ENCODE measurements around the gene CHD1. TPM values are rescaled to one million over a fixed set of nuclear protein-coding genes. Genes with fewer than 3 reads are reported as not detected.

Gene CHD1
- total RNA-seq, 1 donor from 2014 or later, result 39.0 TPM

- H3K27ac ChIP-seq (ENCODE audit: low read depth, low read length), result no peak overlapping the region
- no peaks in the 10 kb centered on the region for H3K36me3 Mint-ChIP-seq (ENCODE audit: low read depth, unreplicated experiment)
- peaks cover 25% of the 10 kb centered on the region for H3K4me1 Mint-ChIP-seq (ENCODE audit: low read depth, unreplicated experiment)
- H3K27me3 ChIP-seq (ENCODE audit: insufficient read depth, low read length), result no peaks in the 10 kb centered on the region
- H3K36me3 ChIP-seq (ENCODE audit: insufficient read depth, low read length), result no peaks in the 10 kb centered on the region
- H3K4me3 Mint-ChIP-seq (ENCODE audit: unreplicated experiment), result peak overlapping the region; percentile 3
- no peak overlapping the region for H3K4me3 ChIP-seq (ENCODE audit: insufficient read depth, low read depth, low read length)
- no peak overlapping the region for H2AFZ ChIP-seq (ENCODE audit: low read depth, low read length)
- peak overlapping the region; percentile 91 for H3K4me2 ChIP-seq (ENCODE audit: low read length)
- H3K27ac Mint-ChIP-seq (ENCODE audit: unreplicated experiment), result no peak overlapping the region
- H3K4me1 ChIP-seq (ENCODE audit: insufficient read depth, low read length), result peaks cover 9% of the 10 kb centered on the region
- H3K9ac ChIP-seq (ENCODE audit: low read length), result no peak overlapping the region
- peaks cover 50% of the 10 kb centered on the region for H3K79me2 ChIP-seq (ENCODE audit: insufficient read depth, low read length)
- no peaks in the 10 kb centered on the region for H3K27me3 Mint-ChIP-seq (ENCODE audit: low read depth, unreplicated experiment)
- no peaks in the 10 kb centered on the region for H3K9me3 ChIP-seq (ENCODE audit: insufficient read depth, low read depth, low read length)
- H3K9me3 Mint-ChIP-seq (ENCODE audit: unreplicated experiment), result no peaks in the 10 kb centered on the region
- no peak for DNase-seq (ENCODE audit: low read depth)
- peaks cover 46% of the 10 kb centered on the region for H4K20me1 ChIP-seq (ENCODE audit: insufficient read depth, low read length)
- TF ChIP-seq CTCF (IDR thresholded peaks at IDR 0.05; ENCODE audit: insufficient read depth, low read depth, low read length) (no peak), EZH2 (IDR thresholded peaks at IDR 0.05; ENCODE audit: insufficient read depth, low read length) (no peak)
- peak; percentile 77 for FAIRE-seq
Observed at GRCh38 chr5:98930972-98931762, 2.4 kb upstream of the CHD1 start.

GRCh38 chr5:98929710-98930298 lies 997 bp upstream of the CHD1 start:
- Mint-ChIP-seq H3K4me3 (ENCODE audit: unreplicated experiment) (peak overlapping the region; percentile 96), H3K36me3 (ENCODE audit: low read depth, unreplicated experiment) (no peaks in the 10 kb centered on the region), H3K4me1 (ENCODE audit: low read depth, unreplicated experiment) (peaks cover 22% of the 10 kb centered on the region), H3K27ac (ENCODE audit: unreplicated experiment) (peak overlapping the region; percentile 99), H3K27me3 (ENCODE audit: low read depth, unreplicated experiment) (no peaks in the 10 kb centered on the region), H3K9me3 (ENCODE audit: unreplicated experiment) (no peaks in the 10 kb centered on the region)
- H3K4me3 ChIP-seq (ENCODE audit: insufficient read depth, low read depth, low read length), result peak overlapping the region; percentile 84
- H3K4me2 ChIP-seq (ENCODE audit: low read length), result peak overlapping the region; percentile 91
- FAIRE-seq, result peak; percentile 55
- H3K36me3 ChIP-seq (ENCODE audit: insufficient read depth, low read length), result no peaks in the 10 kb centered on the region
- H3K27me3 ChIP-seq (ENCODE audit: insufficient read depth, low read length), result no peaks in the 10 kb centered on the region
- TF ChIP-seq EZH2 (IDR thresholded peaks at IDR 0.05; ENCODE audit: insufficient read depth, low read length) (no peak), CTCF (IDR thresholded peaks at IDR 0.05; ENCODE audit: insufficient read depth, low read depth, low read length) (no peak)
- H3K27ac ChIP-seq (ENCODE audit: low read depth, low read length), result peak overlapping the region; percentile 100
- H3K4me1 ChIP-seq (ENCODE audit: insufficient read depth, low read length), result peaks cover 8% of the 10 kb centered on the region
- H2AFZ ChIP-seq (ENCODE audit: low read depth, low read length), result peak overlapping the region; percentile 77
- H3K79me2 ChIP-seq (ENCODE audit: insufficient read depth, low read length), result peaks cover 63% of the 10 kb centered on the region
- peaks cover 51% of the 10 kb centered on the region for H4K20me1 ChIP-seq (ENCODE audit: insufficient read depth, low read length)
- H3K9ac ChIP-seq (ENCODE audit: low read length), result peak overlapping the region; percentile 100
- DNase-seq (ENCODE audit: low read depth), result no peak
- no peaks in the 10 kb centered on the region for H3K9me3 ChIP-seq (ENCODE audit: insufficient read depth, low read depth, low read length)
